ENCODE data around the gene ELMO1. TPM values are rescaled to one million over a fixed set of nuclear protein-coding genes. Genes with fewer than 3 reads are reported as not detected.
A peak's percentile ranks its signal among the peaks of the same experiment; 100 is the strongest.

ELMO1 gene
- total and polyA plus RNA-seq, 8 donors: 18.2 to 55.3 (median 45.6) TPM

- H3K9me3 ChIP-seq: no peaks in the 10 kb centered on the region
- peaks cover 15 to 60% of the 10 kb centered on the region in 2 donors for H3K4me1 ChIP-seq
- DNase-seq: peak in 1 of 4 donors; percentile 62
- H3K27ac ChIP-seq: peak overlapping the region in 1 of 2 donors; percentile 75
- intact Hi-C loops (cut with DNase I): loop anchor here in 1 of 2 donors (10.0 kb wide), 1 partner anchor 138 kb away; no protein-coding TSS in a partner anchor
- peak overlapping the region in 1 of 2 donors; percentile 41 for H3K4me3 ChIP-seq
- H3K27me3 ChIP-seq: no peaks in the 10 kb centered on the region
- TF ChIP-seq CTCF (IDR thresholded peaks at IDR 0.05): peak; percentile 25 to 53
- H3K36me3 ChIP-seq: no peaks in the 10 kb centered on the region
- ATAC-seq: peak; percentile 31
Measured at GRCh38 chr7:37352974-37353948, 95.4 kb downstream of the ELMO1 start.

- H3K4me1 ChIP-seq: peaks cover 15 to 60% of the 10 kb centered on the region in 2 donors
- DNase-seq: no peak
- ATAC-seq: no peak
- H3K4me3 ChIP-seq: no peak overlapping the region
- no peaks in the 10 kb centered on the region for H3K36me3 ChIP-seq
- TF ChIP-seq CTCF (IDR thresholded peaks at IDR 0.05): no peak
- intact Hi-C loops (cut with DNase I): loop anchor here in 1 of 2 donors (10.0 kb wide), 1 partner anchor 138 kb away; no protein-coding TSS in a partner anchor
- no peaks in the 10 kb centered on the region for H3K27me3 ChIP-seq
- H3K27ac ChIP-seq: no peak overlapping the region
- no peaks in the 10 kb centered on the region for H3K9me3 ChIP-seq
Measured at GRCh38 chr7:37352251-37352880, 96.3 kb downstream of the ELMO1 start.

GRCh38 chr7:37351716-37352115 is 96.9 kb downstream of the ELMO1 start:
- Histone ChIP-seq H3K27ac (no peak overlapping the region), H3K9me3 (no peaks in the 10 kb centered on the region), H3K4me1 (peaks cover 15 to 60% of the 10 kb centered on the region in 2 donors), H3K4me3 (no peak overlapping the region), H3K27me3 (no peaks in the 10 kb centered on the region), H3K36me3 (no peaks in the 10 kb centered on the region)
- intact Hi-C loops (cut with DNase I): loop anchor here in 1 of 2 donors (10.0 kb wide), 1 partner anchor 137 kb away; no protein-coding TSS in a partner anchor
- ATAC-seq (no peak), DNase-seq (no peak)
- no peak for TF ChIP-seq CTCF (IDR thresholded peaks at IDR 0.05)

GRCh38 chr7:37349979-37350590 is 98.6 kb downstream of the ELMO1 start:
- ATAC-seq (peak; percentile 29), DNase-seq (no peak)
- no peak overlapping the region for H3K4me3 ChIP-seq
- no peaks in the 10 kb centered on the region for H3K36me3 ChIP-seq
- no peaks in the 10 kb centered on the region for H3K9me3 ChIP-seq
- peaks cover 14 to 50% of the 10 kb centered on the region in 2 donors for H3K4me1 ChIP-seq
- intact Hi-C loops (cut with DNase I): loop anchor here in 1 of 2 donors (10.0 kb wide), 1 partner anchor 135 kb away; no protein-coding TSS in a partner anchor
- no peak for TF ChIP-seq CTCF (IDR thresholded peaks at IDR 0.05)
- H3K27ac ChIP-seq: peak overlapping the region in 1 of 2 donors; percentile 57
- H3K27me3 ChIP-seq: no peaks in the 10 kb centered on the region

Measured in left lung (tissue), 10 donors.